Measurements from ENCODE around the gene RNU2-63P. TPM values are rescaled to one million over a fixed set of nuclear protein-coding genes. Genes with fewer than 3 reads are reported as not detected.

Gene RNU2-63P
- total RNA-seq, 1 donor from 2014 or later, result not detected

GRCh38 chr2:88057437-88057844 lies 41.1 kb upstream of the RNU2-63P start:
- H3K36me3 ChIP-seq, result no peaks in the 10 kb centered on the region
- H3K27ac ChIP-seq (replicated peaks), result no peak overlapping the region
- TF ChIP-seq CTCF (IDR thresholded peaks at IDR 0.05; ENCODE audit: borderline replicate concordance), result no peak
- H3K4me1 ChIP-seq, result peaks cover 36% of the 10 kb centered on the region
- intact Hi-C loops (cut with micrococcal nuclease), result no loop called here
- H3K9me3 ChIP-seq (replicated peaks), result no peaks in the 10 kb centered on the region
- no peaks in the 10 kb centered on the region for H3K27me3 ChIP-seq (ENCODE audit: low read depth)
- no peak for DNase-seq
- H3K4me3 ChIP-seq, result no peak overlapping the region

- peak; percentile 97 for DNase-seq
- no peaks in the 10 kb centered on the region for H3K36me3 ChIP-seq
- peaks cover 50% of the 10 kb centered on the region for H3K4me1 ChIP-seq
- H3K27me3 ChIP-seq (ENCODE audit: low read depth), result no peaks in the 10 kb centered on the region
- intact Hi-C loops (cut with micrococcal nuclease), result no loop called here
- H3K27ac ChIP-seq (replicated peaks), result peak within 1 kb of the TSS; percentile 99
- H3K4me3 ChIP-seq, result peak within 1 kb of the TSS; percentile 95
- TF ChIP-seq CTCF (IDR thresholded peaks at IDR 0.05; ENCODE audit: borderline replicate concordance), result peak; percentile 20
- no peaks in the 10 kb centered on the region for H3K9me3 ChIP-seq (replicated peaks)
Observed at GRCh38 chr2:88055371-88056128, 39.2 kb upstream of the RNU2-63P start, which contains the start of gene KRCC1. Gene KRCC1 (minus strand): TSS chr2:88055783. CDS start chr2:88028563, 27,220 bp downstream.

GRCh38 chr2:88054782-88055370 lies 38.5 kb upstream of the RNU2-63P start:
- no peak for TF ChIP-seq CTCF (IDR thresholded peaks at IDR 0.05; ENCODE audit: borderline replicate concordance)
- peak overlapping the region; percentile 99 for H3K27ac ChIP-seq (replicated peaks)
- H3K4me1 ChIP-seq, result peaks cover 50% of the 10 kb centered on the region
- intact Hi-C loops (cut with micrococcal nuclease), result no loop called here
- H3K9me3 ChIP-seq (replicated peaks), result no peaks in the 10 kb centered on the region
- no peak for DNase-seq
- H3K36me3 ChIP-seq, result no peaks in the 10 kb centered on the region
- peak overlapping the region; percentile 95 for H3K4me3 ChIP-seq
- H3K27me3 ChIP-seq (ENCODE audit: low read depth), result no peaks in the 10 kb centered on the region

GRCh38 chr2:88053934-88054781 lies 37.8 kb upstream of the RNU2-63P start:
- H3K4me1 ChIP-seq, result peaks cover 50% of the 10 kb centered on the region
- H3K9me3 ChIP-seq (replicated peaks), result no peaks in the 10 kb centered on the region
- no peaks in the 10 kb centered on the region for H3K36me3 ChIP-seq
- H3K4me3 ChIP-seq, result peak overlapping the region; percentile 95
- no peak for TF ChIP-seq CTCF (IDR thresholded peaks at IDR 0.05; ENCODE audit: borderline replicate concordance)
- H3K27me3 ChIP-seq (ENCODE audit: low read depth), result no peaks in the 10 kb centered on the region
- peak overlapping the region; percentile 99 for H3K27ac ChIP-seq (replicated peaks)
- intact Hi-C loops (cut with micrococcal nuclease), result no loop called here
- DNase-seq, result no peak

GRCh38 chr2:88053296-88053695 lies 36.9 kb upstream of the RNU2-63P start:
- Histone ChIP-seq H3K4me3 (peak overlapping the region; percentile 95), H3K36me3 (no peaks in the 10 kb centered on the region), H3K9me3 (replicated peaks) (no peaks in the 10 kb centered on the region), H3K27ac (replicated peaks) (peak overlapping the region; percentile 99), H3K4me1 (peaks cover 50% of the 10 kb centered on the region), H3K27me3 (ENCODE audit: low read depth) (no peaks in the 10 kb centered on the region)
- intact Hi-C loops (cut with micrococcal nuclease), result no loop called here
- no peak for DNase-seq
- no peak for TF ChIP-seq CTCF (IDR thresholded peaks at IDR 0.05; ENCODE audit: borderline replicate concordance)

Measured in left ventricle myocardium inferior (tissue), 1 donor.